ENCODE results near the gene NSMCE4A.
A peak's percentile ranks its signal among the peaks of the same experiment; 100 is the strongest.
"Not testable (repeated sequence)": the region's sequence is repeated elsewhere in the genome, so short reads cannot be mapped to it uniquely, and the experiment has no call there.

NSMCE4A gene

DNA sequence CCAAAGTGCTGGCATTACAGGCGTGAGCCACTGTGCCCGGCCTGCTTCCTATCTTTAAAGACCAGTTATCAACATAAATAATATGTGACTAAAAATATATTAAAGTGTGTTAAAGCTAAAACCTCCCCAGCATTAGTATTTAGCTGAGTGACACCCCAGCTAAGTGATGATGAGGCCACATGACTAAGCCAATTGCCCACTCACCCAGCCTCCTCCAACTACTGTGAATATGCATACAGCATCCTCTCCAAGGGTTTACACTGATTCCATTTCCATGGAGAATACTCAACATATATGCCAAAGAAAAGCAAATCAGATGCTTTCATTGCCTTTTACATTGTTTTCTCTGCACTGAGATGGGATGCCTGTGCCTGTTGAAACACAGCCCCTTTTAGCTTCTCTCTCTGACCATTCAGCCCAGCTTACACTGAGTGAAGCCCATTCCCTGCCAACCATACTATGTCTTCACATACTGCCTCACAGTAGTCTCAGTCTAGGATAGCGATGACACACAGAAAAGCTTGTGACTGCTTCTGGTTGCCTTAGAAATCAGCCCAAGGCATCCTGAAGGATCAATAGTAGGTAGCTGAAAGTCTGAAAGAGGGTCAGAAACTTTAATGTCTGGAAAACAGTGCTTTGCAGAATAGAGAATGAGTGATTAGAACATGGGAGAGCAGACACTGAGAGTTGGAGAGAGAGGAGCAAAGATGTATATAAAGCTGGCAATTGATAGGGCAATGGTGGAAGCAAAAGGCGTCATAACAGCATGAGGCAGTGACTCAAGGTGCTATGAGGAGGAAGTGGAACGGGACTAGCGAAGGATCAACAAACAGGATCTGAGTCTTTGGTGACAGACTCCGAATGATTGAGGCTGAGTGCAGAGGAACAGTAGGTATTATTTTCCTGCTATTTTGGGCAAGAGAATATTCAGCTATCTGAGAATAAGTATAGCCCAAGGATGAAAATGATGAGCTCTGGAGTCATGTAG is 27.4 kb downstream of the NSMCE4A start:
- in situ Hi-C loops (cut with HindIII; ENCODE audit: low pct_ligation_motif_present, low pct_unique_long_range_greater_than_20kb, low sequenced_read_pairs), result no loop called here

GRCh38 chr10:121942749-121943416 is 32.1 kb downstream of the NSMCE4A start:
- in situ Hi-C loops (cut with HindIII; ENCODE audit: low pct_ligation_motif_present, low pct_unique_long_range_greater_than_20kb, low sequenced_read_pairs), result no loop called here
- no peak for DNase-seq

More for the DNA sequence above, 27.4 kb downstream of the NSMCE4A start:
- no peak for DNase-seq

- no peak for DNase-seq
- in situ Hi-C loops (cut with HindIII; ENCODE audit: low pct_ligation_motif_present, low pct_unique_long_range_greater_than_20kb, low sequenced_read_pairs), result no loop called here
Observed at GRCh38 chr10:121941532-121941931, 33.5 kb downstream of the NSMCE4A start.

DNA sequence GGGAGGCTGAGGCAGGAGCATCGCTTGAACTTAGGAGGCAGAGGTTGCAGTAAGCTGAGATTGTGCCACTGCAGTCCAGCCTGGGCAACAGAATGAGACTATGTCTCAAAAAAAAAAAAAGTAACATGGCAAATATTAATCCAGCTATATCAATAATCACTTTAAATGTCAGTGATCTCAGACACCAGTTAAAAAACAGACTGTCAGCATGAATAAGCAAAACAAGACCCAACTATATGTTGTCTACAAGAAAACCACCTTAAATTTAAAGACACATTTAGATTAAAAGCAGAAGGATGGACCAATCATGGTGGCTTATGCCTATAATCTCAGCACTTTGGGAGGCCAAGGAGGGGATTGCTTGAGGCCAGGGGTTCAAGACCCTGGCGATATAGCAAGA is 38.7 kb downstream of the NSMCE4A start:
- in situ Hi-C loops (cut with HindIII; ENCODE audit: low pct_ligation_motif_present, low pct_unique_long_range_greater_than_20kb, low sequenced_read_pairs), result no loop called here
- DNase-seq, result no peak

- in situ Hi-C loops (cut with HindIII; ENCODE audit: low pct_ligation_motif_present, low pct_unique_long_range_greater_than_20kb, low sequenced_read_pairs), result no loop called here
- DNase-seq, result no peak
Observed at GRCh38 chr10:121935702-121936101, 39.3 kb downstream of the NSMCE4A start.

GRCh38 chr10:121930268-121931085 is 44.5 kb downstream of the NSMCE4A start:
- in situ Hi-C loops (cut with HindIII; ENCODE audit: low pct_ligation_motif_present, low pct_unique_long_range_greater_than_20kb, low sequenced_read_pairs); DNase-seq: not testable (repeated sequence)

DNA sequence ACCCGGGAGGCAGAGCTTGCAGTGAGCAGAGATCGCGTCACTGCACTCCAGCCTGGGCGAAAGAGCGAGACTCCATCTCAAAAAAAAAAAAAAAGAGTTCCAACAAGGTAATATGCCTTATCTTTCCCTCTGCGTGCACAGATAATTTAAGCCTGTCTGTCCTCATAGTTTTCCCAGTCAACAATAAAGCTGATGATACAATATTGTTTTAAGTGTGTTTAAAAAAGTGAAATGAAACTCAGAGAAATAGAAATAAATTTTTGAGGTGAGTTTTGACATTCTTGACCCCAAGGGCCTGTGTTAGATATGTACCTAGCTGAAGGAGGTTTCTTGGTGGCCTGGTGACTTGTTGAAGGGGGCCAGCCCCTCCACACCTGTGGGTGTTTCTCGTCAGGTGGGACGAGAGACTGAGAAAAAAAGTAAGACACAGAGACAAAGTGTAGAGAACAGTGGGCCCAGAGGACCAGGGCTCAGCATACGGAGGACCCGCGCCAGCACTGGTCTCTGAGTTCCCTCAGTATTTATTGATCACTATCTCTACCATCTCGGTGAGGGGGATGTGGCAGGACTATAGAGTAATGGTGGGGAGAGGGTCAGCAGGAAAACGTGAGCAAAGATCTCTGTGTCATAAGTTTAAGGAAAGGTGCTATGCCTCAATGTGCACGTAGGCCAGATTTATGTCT is 45.3 kb downstream of the NSMCE4A start:
- in situ Hi-C loops (cut with HindIII; ENCODE audit: low pct_ligation_motif_present, low pct_unique_long_range_greater_than_20kb, low sequenced_read_pairs); DNase-seq: not testable (repeated sequence)

- peak; percentile 26 for DNase-seq
- in situ Hi-C loops (cut with HindIII; ENCODE audit: low pct_ligation_motif_present, low pct_unique_long_range_greater_than_20kb, low sequenced_read_pairs), result no loop called here
Observed at GRCh38 chr10:121928528-121928884, 46.5 kb downstream of the NSMCE4A start.

DNA sequence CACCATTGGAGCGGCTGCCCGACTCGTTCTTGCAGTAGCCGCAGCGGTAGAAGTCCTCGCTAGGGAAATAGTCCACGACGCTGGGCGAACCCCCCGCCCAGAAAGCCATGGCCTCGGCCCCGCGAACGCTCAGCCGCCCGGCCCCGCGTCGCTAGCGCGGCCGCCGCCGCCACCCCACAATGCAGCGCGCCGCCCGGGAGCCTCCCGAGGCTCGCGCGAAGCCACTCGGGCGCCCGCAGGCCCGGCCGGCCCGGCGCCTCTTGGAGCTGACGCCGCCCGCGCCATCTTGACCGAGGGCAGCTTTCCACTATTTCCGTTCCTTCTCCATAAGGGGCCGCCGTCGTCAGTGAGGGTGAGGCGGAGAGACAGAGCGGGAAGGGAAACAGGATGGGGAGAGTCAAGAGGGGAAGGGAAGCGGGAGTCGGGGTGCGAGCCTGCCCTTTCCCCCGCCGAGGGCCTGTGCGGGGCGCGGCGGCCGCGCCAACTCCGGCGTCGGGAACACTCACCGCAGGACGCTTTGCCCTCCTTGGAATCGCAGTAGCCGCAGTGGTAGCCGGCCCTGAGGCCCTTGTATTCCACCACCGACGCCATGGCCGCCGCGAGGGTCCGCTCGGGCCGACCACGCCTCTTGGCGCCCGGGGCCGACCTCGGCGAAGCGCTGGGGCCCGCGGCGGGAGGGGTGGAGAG is 47.0 kb downstream of the NSMCE4A start, which contains the start of gene ATE1:
Gene ATE1 (minus strand): TSS at position 191 of the 687 bp plus-strand sequence. CDS start 82 bp downstream, at position 109.
- in situ Hi-C loops (cut with HindIII; ENCODE audit: low pct_ligation_motif_present, low pct_unique_long_range_greater_than_20kb, low sequenced_read_pairs), result no loop called here
- DNase-seq, result peak; percentile 93

DNA sequence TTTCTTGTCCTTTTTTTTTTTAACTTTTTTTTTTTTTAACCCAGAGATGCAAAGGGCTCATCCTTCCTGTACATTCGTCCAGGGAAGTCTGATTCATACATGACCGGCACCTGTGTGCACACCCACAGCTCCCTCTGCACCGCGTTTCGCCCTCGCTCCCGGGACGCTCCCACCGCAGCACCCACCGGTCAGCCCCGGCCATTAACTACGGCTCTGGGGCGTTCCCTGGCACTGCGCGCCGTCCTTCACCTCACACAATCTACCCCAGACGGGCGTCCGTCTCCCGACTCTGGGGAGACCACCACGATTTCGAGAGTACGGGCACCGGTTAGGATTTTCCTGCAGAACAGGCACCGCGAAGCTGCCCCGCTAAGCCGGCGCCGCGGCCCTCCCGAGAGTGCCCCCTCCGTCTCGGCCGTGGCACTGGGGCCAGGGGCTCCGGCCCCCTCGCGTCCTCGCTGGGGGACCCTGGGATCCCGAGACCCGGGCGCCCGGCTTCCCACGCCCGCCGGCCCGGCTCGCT is 47.6 kb downstream of the NSMCE4A start:
- in situ Hi-C loops (cut with HindIII; ENCODE audit: low pct_ligation_motif_present, low pct_unique_long_range_greater_than_20kb, low sequenced_read_pairs), result no loop called here
- peak; percentile 71 for DNase-seq

- DNase-seq, result peak; percentile 29
- in situ Hi-C loops (cut with HindIII; ENCODE audit: low pct_ligation_motif_present, low pct_unique_long_range_greater_than_20kb, low sequenced_read_pairs), result no loop called here
Observed at GRCh38 chr10:121926671-121927317, 48.2 kb downstream of the NSMCE4A start.

- DNase-seq, result no peak
- in situ Hi-C loops (cut with HindIII; ENCODE audit: low pct_ligation_motif_present, low pct_unique_long_range_greater_than_20kb, low sequenced_read_pairs), result no loop called here
Observed at GRCh38 chr10:121926157-121926556, 48.9 kb downstream of the NSMCE4A start.

GRCh38 chr10:121921238-121921931 is 53.6 kb downstream of the NSMCE4A start:
- in situ Hi-C loops (cut with HindIII; ENCODE audit: low pct_ligation_motif_present, low pct_unique_long_range_greater_than_20kb, low sequenced_read_pairs), result no loop called here

GRCh38 chr10:121919666-121920065 is 55.4 kb downstream of the NSMCE4A start:
- in situ Hi-C loops (cut with HindIII; ENCODE audit: low pct_ligation_motif_present, low pct_unique_long_range_greater_than_20kb, low sequenced_read_pairs), result no loop called here
- no peak for DNase-seq

More at GRCh38 chr10:121921238-121921931, 53.6 kb downstream of the NSMCE4A start:
- no peak for DNase-seq

- DNase-seq; in situ Hi-C loops (cut with HindIII; ENCODE audit: low pct_ligation_motif_present, low pct_unique_long_range_greater_than_20kb, low sequenced_read_pairs): not testable (repeated sequence)
Observed at GRCh38 chr10:121918800-121919199, 56.2 kb downstream of the NSMCE4A start.

GRCh38 chr10:121914661-121915060 is 60.4 kb downstream of the NSMCE4A start:
- no peak for DNase-seq
- in situ Hi-C loops (cut with HindIII; ENCODE audit: low pct_ligation_motif_present, low pct_unique_long_range_greater_than_20kb, low sequenced_read_pairs), result no loop called here

DNA sequence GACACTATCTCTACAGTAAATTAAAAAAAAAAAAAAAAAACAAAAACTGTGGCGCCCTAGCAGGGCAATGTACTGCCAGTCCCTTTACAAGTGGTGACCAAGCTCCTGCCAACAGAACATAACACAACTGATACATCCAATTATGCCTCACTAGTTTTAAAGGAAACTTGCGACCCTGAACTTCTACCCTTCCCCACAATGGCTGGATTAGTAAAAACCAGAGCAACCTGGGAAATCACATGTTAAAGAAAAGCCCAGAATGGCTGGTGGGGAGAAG is 63.7 kb downstream of the NSMCE4A start:
- DNase-seq, result no peak
- in situ Hi-C loops (cut with HindIII; ENCODE audit: low pct_ligation_motif_present, low pct_unique_long_range_greater_than_20kb, low sequenced_read_pairs), result no loop called here
